HG02884 (cell line): ENCODE data around the gene ZCCHC8.
"Not testable (repeated sequence)": the region's sequence is repeated elsewhere in the genome, so short reads cannot be mapped to it uniquely, and the experiment has no call there.

Source experiments
- ATAC-seq: cut with Tn5 transposase; IDR thresholded peaks from one replicate; pipeline ENCODE4 v1.9.1; 2021; ENCODE audit warnings: mild to moderate bottlenecking, moderate library complexity; ENCODE audit not compliant: unreplicated experiment

Gene ZCCHC8

GRCh38 chr12:122435186-122435585 is 65.5 kb downstream of the ZCCHC8 start:
- ATAC-seq = no peak

GRCh38 chr12:122429043-122429442 is 71.7 kb downstream of the ZCCHC8 start:
- ATAC-seq = not testable (repeated sequence)

GRCh38 chr12:122427403-122427802 is 73.3 kb downstream of the ZCCHC8 start:
- no peak for ATAC-seq

- no peak for ATAC-seq
These were observed 77.2 kb downstream of the ZCCHC8 start for GRCh38 chr12:122423258-122424165.

GRCh38 chr12:122422730-122423257 is 77.9 kb downstream of the ZCCHC8 start:
- ATAC-seq = no peak

GRCh38 chr12:122421821-122422729 is 78.7 kb downstream of the ZCCHC8 start, which contains the start of gene CLIP1:
Gene CLIP1, minus strand, starts transcription at chr12:122422669. Its CDS starts 42,217 bp downstream, at chr12:122380452.
- ATAC-seq = no peak
